Erythroblast (primary cell): ENCODE data around the gene ERVH48-1.

ENCODE experiments used
- GATA1 ChIP-seq: IDR thresholded peaks from 2 replicates; pipeline ENCODE4 v1.6.1; 2011; ENCODE audit warnings: low read depth, mild to moderate bottlenecking, control low read depth, low read length, moderate library complexity
- POLR2A ChIP-seq: IDR thresholded peaks from 2 replicates; pipeline ENCODE4 v1.6.1; 2011; ENCODE audit warnings: mild to moderate bottlenecking, low read length

- TF ChIP-seq POLR2A: peak; percentile 37
- TF ChIP-seq GATA1: no peak
These were observed 3.5 kb downstream of the ERVH48-1 start for GRCh38 chr21:42921927-42922326.
